SK-N-MC (cell line): ENCODE results near the gene EEIG2.
A peak's percentile ranks its signal among the peaks of the same experiment; 100 is the strongest.

Source experiments
- DNase-seq: peaks from one replicate; pipeline ENCODE4 v3.0.0-alpha.2; 2011; ENCODE audit warnings: low read depth, low spot score
- H3K27ac ChIP-seq: fragments of 200-600 bp; sonication (generic); 2 replicates; pipeline ENCODE4 v1.5.1; 2016; ENCODE audit warnings: mixed run types
- H3K36me3 ChIP-seq: fragments of 200-600 bp; sonication (generic); 2 replicates; pipeline ENCODE4 v1.6.1; 2017; ENCODE audit warnings: antibody characterized with exemption, low read length, mixed read lengths; ENCODE audit not compliant: insufficient read depth
- H3K4me3 ChIP-seq: fragments of 200-600 bp; sonication (generic); 2 replicates; pipeline ENCODE4 v1.5.1; 2016
- H3K9ac ChIP-seq: fragments of 200-600 bp; sonication (generic); 2 replicates; pipeline ENCODE4 v1.8.0; 2017; ENCODE audit warnings: mixed run types, mixed read lengths; ENCODE audit not compliant: insufficient read length
- H3K9me3 ChIP-seq: fragments of 200-600 bp; sonication (generic); 2 replicates; pipeline ENCODE4 v1.6.1; 2017; ENCODE audit warnings: low read depth, mild to moderate bottlenecking, antibody characterized with exemption, low read length, moderate library complexity, mixed read lengths
- EZH2 ChIP-seq: fragments of 200-600 bp; sonication (generic); IDR thresholded peaks from one replicate; pipeline ENCODE4 v1.6.1; 2017; ENCODE audit warnings: antibody characterized with exemption
- FOXP2 ChIP-seq: optimal IDR thresholded peaks from 2 replicates; pipeline ENCODE3; 2011; ENCODE audit warnings: mild to moderate bottlenecking, moderate library complexity; ENCODE audit not compliant: insufficient read depth; ENCODE audit errors: extremely low read length, control extremely low read depth
- POLR2AphosphoS5 ChIP-seq: IDR thresholded peaks from 2 replicates; pipeline ENCODE4 v1.6.1; 2012; ENCODE audit warnings: mild to moderate bottlenecking, low read depth, low read length, borderline replicate concordance

Gene EEIG2

GRCh38 chr1:108585313-108585712, 25.4 kb downstream of the EEIG2 start:
- DNase-seq: no peak
- Histone ChIP-seq H3K9ac (no peak overlapping the region), H3K9me3 (no peaks in the 10 kb centered on the region), H3K4me3 (no peak overlapping the region), H3K36me3 (no peaks in the 10 kb centered on the region), H3K27ac (no peak overlapping the region)
- no peak for TF ChIP-seq EZH2
- TF ChIP-seq POLR2AphosphoS5: no peak
- TF ChIP-seq FOXP2: no peak

GRCh38 chr1:108590441-108590840, 30.5 kb downstream of the EEIG2 start:
- H3K4me3 ChIP-seq: no peak overlapping the region
- no peak overlapping the region for H3K9ac ChIP-seq
- TF ChIP-seq EZH2 (no peak), FOXP2 (no peak), POLR2AphosphoS5 (no peak)
- H3K9me3 ChIP-seq: no peaks in the 10 kb centered on the region
- DNase-seq: no peak
- H3K36me3 ChIP-seq: no peaks in the 10 kb centered on the region
- H3K27ac ChIP-seq: no peak overlapping the region

GRCh38 chr1:108590957-108591356, 31.1 kb downstream of the EEIG2 start:
- H3K27ac ChIP-seq: no peak overlapping the region
- no peaks in the 10 kb centered on the region for H3K9me3 ChIP-seq
- no peak for TF ChIP-seq POLR2AphosphoS5
- no peak for TF ChIP-seq FOXP2
- TF ChIP-seq EZH2: no peak
- no peaks in the 10 kb centered on the region for H3K36me3 ChIP-seq
- no peak overlapping the region for H3K9ac ChIP-seq
- peak; percentile 61 for DNase-seq
- no peak overlapping the region for H3K4me3 ChIP-seq

GRCh38 chr1:108591466-108591865, 31.6 kb downstream of the EEIG2 start:
- Histone ChIP-seq H3K36me3 (no peaks in the 10 kb centered on the region), H3K27ac (no peak overlapping the region), H3K9ac (no peak overlapping the region), H3K9me3 (no peaks in the 10 kb centered on the region), H3K4me3 (no peak overlapping the region)
- no peak for DNase-seq
- no peak for TF ChIP-seq EZH2
- TF ChIP-seq FOXP2: no peak
- TF ChIP-seq POLR2AphosphoS5: no peak

- H3K9ac ChIP-seq: no peak overlapping the region
- TF ChIP-seq EZH2 (no peak), FOXP2 (no peak), POLR2AphosphoS5 (no peak)
- DNase-seq: no peak
These were observed 32.3 kb downstream of the EEIG2 start for GRCh38 chr1:108592030-108592759.

GRCh38 chr1:108593448-108593847, 33.5 kb downstream of the EEIG2 start:
- Histone ChIP-seq H3K9ac (no peak overlapping the region), H3K4me3 (no peak overlapping the region), H3K36me3 (no peaks in the 10 kb centered on the region), H3K9me3 (no peaks in the 10 kb centered on the region), H3K27ac (no peak overlapping the region)
- no peak for DNase-seq
- no peak for TF ChIP-seq EZH2
- no peak for TF ChIP-seq FOXP2
- no peak for TF ChIP-seq POLR2AphosphoS5

More at GRCh38 chr1:108592030-108592759, 32.3 kb downstream of the EEIG2 start:
- Histone ChIP-seq H3K4me3 (no peak overlapping the region), H3K36me3 (no peaks in the 10 kb centered on the region), H3K27ac (no peak overlapping the region), H3K9me3 (no peaks in the 10 kb centered on the region)

GRCh38 chr1:108595507-108595906, 35.6 kb downstream of the EEIG2 start:
- H3K9ac ChIP-seq: no peak overlapping the region
- no peak for DNase-seq
- H3K27ac ChIP-seq: no peak overlapping the region
- H3K36me3 ChIP-seq: no peaks in the 10 kb centered on the region
- H3K9me3 ChIP-seq: no peaks in the 10 kb centered on the region
- H3K4me3 ChIP-seq: no peak overlapping the region
- TF ChIP-seq POLR2AphosphoS5 (no peak), FOXP2 (no peak), EZH2 (no peak)

- no peak overlapping the region for H3K9ac ChIP-seq
- H3K9me3 ChIP-seq: no peaks in the 10 kb centered on the region
- H3K4me3 ChIP-seq: no peak overlapping the region
- no peak overlapping the region for H3K27ac ChIP-seq
- H3K36me3 ChIP-seq: no peaks in the 10 kb centered on the region
- DNase-seq: no peak
- TF ChIP-seq POLR2AphosphoS5 (no peak), EZH2 (no peak), FOXP2 (no peak)
These were observed 37.1 kb downstream of the EEIG2 start for GRCh38 chr1:108597041-108597440.

- H3K27ac ChIP-seq: no peak overlapping the region
- H3K36me3 ChIP-seq: no peaks in the 10 kb centered on the region
- DNase-seq: no peak
- TF ChIP-seq EZH2: no peak
- no peak for TF ChIP-seq POLR2AphosphoS5
- no peak for TF ChIP-seq FOXP2
- no peaks in the 10 kb centered on the region for H3K9me3 ChIP-seq
- no peak overlapping the region for H3K4me3 ChIP-seq
- no peak overlapping the region for H3K9ac ChIP-seq
These were observed 38.4 kb downstream of the EEIG2 start for GRCh38 chr1:108598340-108598739.
